Stimulated activated CD8-positive, alpha-beta memory T cell treated with anti-CD3 and anti-CD28 coated beads, Interleukin-15, amount 100 ng/mL, for 24 hours (primary cell): ENCODE measurements around the gene TEP1.
"Not testable (repeated sequence)": the region's sequence is repeated elsewhere in the genome, so short reads cannot be mapped to it uniquely, and the experiment has no call there.

Experiments used
- DNase-seq: peaks from one replicate; pipeline ENCODE4 v3.0.0-alpha.2; 2020; ENCODE audit warnings: low read depth

TEP1 gene

GRCh38 chr14:20386276-20386855 is 26.9 kb downstream of the TEP1 start:
- no peak for DNase-seq

DNA sequence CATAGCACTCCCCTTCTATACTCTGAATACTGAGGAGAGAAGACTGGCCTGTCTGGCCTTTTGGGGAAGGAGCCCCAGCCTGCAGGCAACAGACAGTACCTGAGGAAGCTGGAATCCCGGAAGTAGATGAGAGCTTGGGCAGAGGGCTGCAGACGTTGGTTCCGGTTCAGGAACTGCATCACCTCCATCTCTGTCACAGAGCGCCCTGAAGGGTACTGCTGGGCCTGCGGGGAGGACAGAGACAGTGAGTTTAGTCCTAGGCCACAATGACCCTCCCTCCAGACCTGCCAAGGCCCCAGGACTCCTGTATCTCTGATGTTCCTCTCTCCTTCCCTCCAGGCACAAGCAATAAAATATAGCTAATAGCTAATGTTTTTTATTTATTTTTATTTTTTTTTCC is 28.4 kb downstream of the TEP1 start:
- no peak for DNase-seq

- DNase-seq: no peak
Measured at GRCh38 chr14:20384321-20384720, 29.0 kb downstream of the TEP1 start.

- no peak for DNase-seq
Measured at GRCh38 chr14:20383636-20384035, 29.7 kb downstream of the TEP1 start.

GRCh38 chr14:20383032-20383431 is 30.3 kb downstream of the TEP1 start:
- DNase-seq: no peak

- DNase-seq: no peak
Measured at GRCh38 chr14:20382526-20382925, 30.8 kb downstream of the TEP1 start.

DNA sequence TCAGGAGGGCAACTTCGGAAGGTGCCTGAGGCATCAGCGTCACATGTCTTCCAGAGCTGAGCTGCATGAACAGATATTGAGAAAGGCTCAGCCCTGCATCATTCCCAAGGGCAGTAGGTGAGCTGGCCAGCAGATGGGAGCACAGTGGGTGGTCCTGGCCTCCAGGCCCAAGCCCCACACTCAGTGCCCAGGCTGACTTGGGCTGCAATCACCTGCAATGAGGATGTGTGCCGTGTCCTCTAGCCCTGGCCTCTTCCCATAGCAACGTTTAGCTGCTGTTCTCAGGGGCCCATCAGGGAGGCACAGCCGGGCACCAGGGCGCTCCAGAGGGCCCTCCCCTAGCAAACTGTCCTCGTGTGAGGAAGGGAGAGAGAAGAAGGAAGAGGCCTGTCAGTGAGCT is 32.0 kb downstream of the TEP1 start:
- no peak for DNase-seq

DNA sequence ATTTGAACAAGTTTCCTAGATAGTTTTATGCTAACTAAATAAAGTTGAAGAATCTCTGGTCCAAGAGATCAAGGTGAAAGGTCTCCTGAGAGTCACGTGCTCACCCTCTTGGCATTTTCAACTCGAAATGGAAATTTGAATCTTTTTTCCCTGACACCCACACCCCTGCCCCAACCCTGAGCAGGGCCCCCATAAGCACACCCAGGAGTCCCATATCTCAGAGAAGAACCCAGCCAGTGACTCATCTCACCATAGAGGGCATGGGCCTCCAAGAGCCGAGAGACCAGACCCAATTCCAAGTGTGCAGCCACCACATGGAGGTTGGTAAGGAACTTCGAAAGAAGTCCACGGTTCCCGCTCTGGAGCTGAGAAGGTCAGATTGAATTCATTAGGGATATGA is 32.6 kb downstream of the TEP1 start:
- DNase-seq: no peak

- DNase-seq: no peak
Measured at GRCh38 chr14:20379743-20380142, 33.6 kb downstream of the TEP1 start.

GRCh38 chr14:20377171-20377570 is 36.1 kb downstream of the TEP1 start:
- no peak for DNase-seq

DNA sequence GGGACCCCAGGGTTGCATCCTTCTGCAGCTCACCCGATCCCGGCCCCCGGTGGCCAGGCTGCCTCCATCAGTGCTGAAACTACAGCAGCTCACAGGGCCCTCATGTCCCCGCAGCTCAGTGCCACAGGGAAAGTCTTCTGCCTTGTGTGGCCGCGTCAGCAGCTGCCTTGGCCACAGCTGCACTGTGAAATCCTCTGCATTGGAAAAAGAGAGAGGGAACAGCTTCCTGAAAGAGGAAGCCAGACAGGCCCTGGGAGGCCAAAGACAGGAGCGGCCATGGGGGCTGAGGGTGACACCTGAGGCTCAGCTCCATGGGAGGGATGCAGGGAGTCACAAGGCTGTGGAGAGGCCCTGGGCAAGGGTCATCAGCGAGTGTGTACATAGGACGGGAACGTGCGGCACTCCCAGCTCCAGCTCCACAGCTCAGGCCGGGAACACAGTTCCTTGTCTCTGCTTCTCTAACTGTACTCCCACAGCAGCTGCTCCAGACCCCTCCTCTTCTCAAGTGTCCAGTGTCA is 37.2 kb downstream of the TEP1 start:
- DNase-seq: no peak

DNA sequence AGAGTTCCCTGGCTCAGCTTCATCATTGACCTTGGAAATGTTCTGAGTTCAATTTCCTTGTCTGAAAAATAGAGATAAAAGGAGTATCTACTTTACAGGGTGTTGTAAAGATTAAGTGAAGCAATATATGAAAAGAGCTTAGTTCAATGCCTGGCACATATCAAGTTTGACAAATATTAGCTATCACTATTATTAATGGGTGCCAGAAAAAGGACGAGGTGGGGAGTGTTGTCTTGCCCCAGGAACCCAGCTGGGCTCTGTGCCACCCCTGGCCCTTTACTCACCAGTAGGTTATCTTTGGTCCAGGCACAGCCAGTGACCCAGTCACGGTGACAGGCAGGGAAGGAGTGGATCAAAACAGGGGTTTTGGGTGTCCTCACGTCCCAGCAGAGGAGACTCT is 37.8 kb downstream of the TEP1 start:
- DNase-seq: no peak

DNA sequence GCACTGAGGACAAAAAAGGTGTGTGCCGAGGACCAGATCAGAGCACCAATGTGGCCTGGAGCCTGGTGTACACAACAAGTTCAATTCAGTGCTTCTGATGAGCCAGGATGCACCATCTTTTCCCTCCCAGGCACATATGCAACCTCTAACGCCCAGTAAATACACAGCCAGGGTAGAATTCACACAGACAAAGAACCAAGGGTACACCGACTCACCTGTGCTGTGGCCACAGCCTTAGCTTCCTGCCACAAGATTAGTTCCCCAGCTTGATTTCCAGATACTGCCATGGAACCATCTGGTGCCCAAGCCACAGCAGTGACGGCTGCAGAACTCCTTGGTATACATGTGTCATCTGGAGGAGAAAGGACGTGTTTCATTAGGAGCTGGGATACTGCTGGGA is 40.5 kb downstream of the TEP1 start:
- no peak for DNase-seq

GRCh38 chr14:20365928-20366327 is 47.4 kb downstream of the TEP1 start:
- no peak for DNase-seq

- not testable (repeated sequence) for DNase-seq
Measured at GRCh38 chr14:20358474-20358873, 54.8 kb downstream of the TEP1 start.

DNA sequence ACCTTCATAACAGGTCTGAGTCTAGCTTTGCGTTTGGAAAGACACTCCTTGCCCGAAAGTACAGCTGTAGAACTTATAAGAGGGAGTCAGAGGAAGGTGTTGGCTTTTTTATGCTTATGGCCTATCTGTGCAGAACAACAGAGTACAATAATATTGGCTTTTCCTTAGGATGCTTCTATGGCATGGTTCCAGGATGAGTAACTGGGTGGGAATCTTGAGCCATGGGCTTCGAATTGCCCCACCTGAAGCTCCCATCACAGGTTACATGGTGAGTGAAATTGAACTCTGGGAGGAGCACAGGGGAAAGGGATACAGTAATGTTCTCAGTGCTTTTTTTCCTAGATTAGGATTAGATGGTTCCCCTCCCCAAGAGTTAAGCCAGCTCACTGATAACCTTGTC is 56.9 kb downstream of the TEP1 start:
- DNase-seq: no peak

- DNase-seq: no peak
Measured at GRCh38 chr14:20350860-20351259, 62.4 kb downstream of the TEP1 start.

GRCh38 chr14:20350282-20350681 is 63.0 kb downstream of the TEP1 start:
- no peak for DNase-seq

GRCh38 chr14:20347747-20348146 is 65.6 kb downstream of the TEP1 start:
- no peak for DNase-seq

- DNase-seq: no peak
Measured at GRCh38 chr14:20346713-20347112, 66.6 kb downstream of the TEP1 start.

DNA sequence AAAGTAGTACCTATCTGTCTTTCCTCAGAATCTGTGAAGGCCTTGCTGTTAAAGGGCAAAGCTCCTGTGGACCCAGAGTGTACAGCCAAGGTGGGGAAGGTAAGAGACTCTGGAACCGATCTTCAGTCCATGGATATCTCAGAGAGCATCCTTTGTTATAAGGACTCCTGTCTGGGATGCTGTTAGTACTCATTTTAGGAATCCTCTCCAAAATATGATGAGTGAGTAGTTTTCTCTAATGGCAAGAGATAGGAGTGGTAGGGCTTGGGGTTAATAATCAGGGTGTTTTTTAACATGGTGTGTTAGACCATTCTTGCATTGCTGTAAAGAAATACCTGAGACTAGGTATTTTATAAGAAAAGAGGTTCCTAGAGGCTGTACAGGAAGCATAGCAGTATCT is 67.9 kb downstream of the TEP1 start:
- DNase-seq: no peak

DNA sequence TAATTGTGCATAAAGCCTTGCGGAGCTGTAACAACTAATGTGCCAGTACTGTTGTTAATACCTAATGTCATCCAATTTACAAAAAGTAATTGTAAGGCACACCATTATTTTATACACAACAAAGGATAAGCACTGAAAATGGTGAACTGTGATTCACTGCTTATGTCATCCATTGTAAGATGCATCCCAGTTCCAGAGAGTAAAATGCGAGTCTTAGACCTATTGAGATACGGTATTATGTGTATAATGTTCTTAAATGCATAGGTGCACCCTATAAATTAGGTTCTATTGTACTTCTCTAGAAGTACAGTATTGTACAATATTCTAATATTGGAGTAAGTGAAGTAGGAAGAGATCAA is 69.5 kb downstream of the TEP1 start:
- DNase-seq: no peak

GRCh38 chr14:20343092-20343861 is 70.0 kb downstream of the TEP1 start, which contains the start of gene PARP2:
TSS of gene PARP2 (plus strand) at chr14:20343635. CDS start at chr14:20343642, 7 bp downstream.
- peak; percentile 79 for DNase-seq

- no peak for DNase-seq
Measured at GRCh38 chr14:20341646-20342045, 71.7 kb downstream of the TEP1 start.
